Endothelial cell of umbilical vein (primary cell): ENCODE data around the gene SLC6A7. TPM values are rescaled to one million over a fixed set of nuclear protein-coding genes. Genes with fewer than 3 reads are reported as not detected.

ENCODE experiments used
- BruUV-seq: library from RNA; stranded (reverse); fragments of 400-500 nt; replicated peaks from 2 replicates; lab custom pipeline; 2021; lab: Mats Ljungman, UMichigan
- CTCF ChIA-PET: fragments of 300-600, 350-600 bp; sonication (Branson Sonifier 250); formaldehyde crosslinking; loops from one replicate; lab custom pipeline; 2021; ENCODE audit warnings: antibody characterized with exemption, inconsistent platforms; lab: Charles Lee
- POLR2A ChIA-PET: fragments of 300-600, 350-600 bp; sonication (Branson Sonifier 250); formaldehyde crosslinking; loops from one replicate; lab custom pipeline; 2021; ENCODE audit warnings: antibody characterized with exemption, inconsistent platforms; lab: Charles Lee
- DNase-seq: peaks from one replicate; pipeline ENCODE4 v3.0.0-alpha.2; 2011; ENCODE audit warnings: low read depth, low spot score
- FAIRE-seq: peaks from 2 replicates; lab custom pipeline; 2011; peaks lifted over from hg19 to GRCh38; lab: Jason Lieb, UNC
- H2AFZ ChIP-seq: 2 replicates; pipeline ENCODE4 v1.6.0; 2012; ENCODE audit warnings: low read depth, low read length, control low read depth, inconsistent platforms
- H3K27ac ChIP-seq: 2 replicates; pipeline ENCODE4 v1.5.1; 2011; ENCODE audit warnings: low read depth, mild to moderate bottlenecking, control low read depth, low read length, moderate library complexity; ENCODE audit not compliant: insufficient read depth
- H3K27me3 ChIP-seq, 2 experiments: 2 replicates each; pipeline versions ENCODE4 v1.6.0 to v1.6.1; 2011; ENCODE audit warnings: low read length in 2 of 2, mixed read lengths in 1 of 2; ENCODE audit not compliant: control insufficient read depth in 2 of 2, insufficient read depth in 2 of 2
- H3K36me3 ChIP-seq, 2 experiments: 2 replicates in 1 of 2; 3 replicates in 1 of 2; pipeline ENCODE4 v1.5.1; 2011; ENCODE audit warnings: low read length in 2 of 2, mild to moderate bottlenecking in 1 of 2, moderate library complexity in 1 of 2; ENCODE audit not compliant: control insufficient read depth in 2 of 2, insufficient read depth in 2 of 2; ENCODE audit errors: extremely low read depth in 1 of 2
- H3K4me1 ChIP-seq: 3 replicates; pipeline ENCODE4 v1.5.1; 2011; ENCODE audit warnings: mild to moderate bottlenecking, low read length; ENCODE audit not compliant: control insufficient read depth, insufficient read depth; ENCODE audit errors: extremely low read depth
- H3K4me2 ChIP-seq: 2 replicates; pipeline ENCODE4 v1.6.1; 2011; ENCODE audit warnings: low read length, control low read depth, mixed read lengths; ENCODE audit not compliant: insufficient read depth
- H3K4me3 ChIP-seq, 3 experiments: fragments of 200-600 bp in 1 of 3; sonication (generic), shearing (Covaris generic) in 1 of 3; replicated peaks in 1 of 3; 2 replicates each; pipeline ENCODE4 v1.5.1; 2011 to 2016; ENCODE audit warnings: control low read depth in 3 of 3, low read length in 3 of 3, mild to moderate bottlenecking in 2 of 3, inconsistent platforms in 1 of 3, low read depth in 1 of 3, moderate library complexity in 1 of 3; ENCODE audit not compliant: insufficient read depth in 1 of 3
- H3K79me2 ChIP-seq: 2 replicates; pipeline ENCODE4 v1.6.0; 2012; ENCODE audit warnings: low read length, inconsistent platforms; ENCODE audit not compliant: control insufficient read depth, insufficient read depth
- H3K9ac ChIP-seq: replicated peaks from 2 replicates; pipeline ENCODE3; 2011; ENCODE audit warnings: low read length, control low read depth; ENCODE audit not compliant: insufficient read depth; ENCODE audit errors: extremely low read depth
- H3K9me1 ChIP-seq: replicated peaks from 3 replicates; pipeline ENCODE4 v1.6.0; 2011; ENCODE audit warnings: mild to moderate bottlenecking, low read length; ENCODE audit not compliant: control insufficient read depth, insufficient read depth; ENCODE audit errors: extremely low read depth
- H3K9me3 ChIP-seq: replicated peaks from 2 replicates; pipeline ENCODE4 v1.5.1; 2012; ENCODE audit warnings: low read length, inconsistent platforms; ENCODE audit not compliant: control insufficient read depth, insufficient read depth
- H4K20me1 ChIP-seq: replicated peaks from 2 replicates; pipeline ENCODE3; 2011; ENCODE audit warnings: mild to moderate bottlenecking, low read length; ENCODE audit not compliant: control insufficient read depth, insufficient read depth; ENCODE audit errors: extremely low read depth
- EZH2 ChIP-seq: IDR thresholded peaks from 2 replicates; pipeline ENCODE4 v1.6.1; 2012; ENCODE audit warnings: borderline replicate concordance, low read depth, mild to moderate bottlenecking, moderate library complexity, low read length, inconsistent platforms; ENCODE audit not compliant: severe bottlenecking
- FOS ChIP-seq: IDR thresholded peaks from 2 replicates; pipeline ENCODE4 v1.6.1; 2011; ENCODE audit warnings: mild to moderate bottlenecking, low read length, moderate library complexity, borderline replicate concordance; ENCODE audit not compliant: insufficient read depth
- GATA2 ChIP-seq: IDR thresholded peaks from 2 replicates; pipeline ENCODE4 v1.7.0; 2011; ENCODE audit warnings: low read depth, mild to moderate bottlenecking, moderate library complexity, mixed read lengths, low read length; ENCODE audit not compliant: insufficient read length, insufficient read depth
- JUN ChIP-seq: IDR thresholded peaks from 2 replicates; pipeline ENCODE4 v1.6.1; 2011; ENCODE audit warnings: borderline replicate concordance, low read depth; ENCODE audit not compliant: insufficient read length, insufficient read depth
- MYC ChIP-seq: IDR thresholded peaks from one replicate; pipeline ENCODE4 v1.6.1; 2011; ENCODE audit warnings: mild to moderate bottlenecking, low read depth, low read length
- POLR2A ChIP-seq: IDR thresholded peaks from 2 replicates; pipeline ENCODE4 v1.6.1; 2012; ENCODE audit warnings: low read depth, mild to moderate bottlenecking, control low read depth, low read length
- POLR2AphosphoS5 ChIP-seq: IDR thresholded peaks from 2 replicates; pipeline ENCODE4 v1.6.1; 2012; ENCODE audit warnings: low read depth, mild to moderate bottlenecking, control low read depth, low read length, moderate library complexity; ENCODE audit not compliant: insufficient read depth
- dilution Hi-C: fragments of 300-500 bp; cut with MboI; formaldehyde crosslinking; loops from one replicate; pipeline ENCODE4 v1.15.0; 2019; ENCODE audit warnings: low sequenced_read_pairs; ENCODE audit not compliant: extremely low pct_ligation_motif_present
- intact Hi-C: fragments of 100-400 bp; cut with micrococcal nuclease; formaldehyde crosslinking; loops from one replicate; pipeline ENCODE4 v1.10.0; 2022
- polyA plus RNA-seq, 4 experiments: library from polyadenylated mRNA; depleted of rRNA in 3 of 4; stranded (reverse) in 3 of 4; unstranded in 1 of 4; fragments of >200 nt; gene quantifications; 2 replicates each; pipeline versions ENCODE4 v1.2.1 to v1.2.3, GENCODE V29; 2011 to 2012; ENCODE audit warnings: missing spikeins in 1 of 4
- total RNA-seq: library from RNA; stranded (reverse); gene quantifications from 2 replicates; pipeline ENCODE4 v1.2.3, GENCODE V29; 2021
- TF ChIP-seq, protein P1 (sequence below), 2 donors: IDR thresholded peaks; 1 replicate in 1 of 2; 2 replicates in 1 of 2; pipeline ENCODE4 v1.5.1; 2011; ENCODE audit warnings: low read length in 2 of 2, mild to moderate bottlenecking in 2 of 2, moderate library complexity in 2 of 2, control low read depth in 1 of 2, inconsistent platforms in 1 of 2, low read depth in 1 of 2; ENCODE audit not compliant: insufficient read depth in 1 of 2; ENCODE audit errors: extremely low read depth in 1 of 2
- TF ChIP-seq, protein P2 (sequence below): IDR thresholded peaks from 2 replicates; pipeline ENCODE4 v1.6.1; 2011; ENCODE audit not compliant: insufficient read depth, insufficient read length

Gene SLC6A7
- total and polyA plus RNA-seq, 2 donors (not counting 3 experiments of a cell fraction or from before 2014, with no cell fraction given) = not detected

DNA sequence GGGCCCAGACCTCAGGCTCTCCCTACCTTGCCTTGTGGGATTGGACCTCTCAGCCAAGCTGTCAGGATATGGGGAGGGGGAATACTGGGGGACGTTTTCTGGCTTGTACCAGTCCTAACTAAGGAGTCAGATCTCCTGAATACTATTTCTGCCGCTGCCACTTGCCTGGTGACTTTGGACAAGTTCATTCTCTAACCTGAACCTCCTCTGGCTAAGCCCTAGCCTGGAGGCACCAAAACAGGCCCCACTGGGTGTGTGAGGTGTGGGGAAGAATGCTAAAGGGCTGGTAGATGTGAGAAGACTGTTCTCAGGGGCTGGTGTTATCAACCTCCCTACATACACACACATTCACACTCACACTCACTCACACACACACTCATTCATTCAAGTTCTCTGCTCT, 1.1 kb downstream of the SLC6A7 start:
- POLR2A ChIA-PET = no interaction called here
- no peak for DNase-seq
- Histone ChIP-seq H3K27me3 (peaks cover 55 to 58% of the 10 kb centered on the region in 2 experiments), H3K79me2 (no peaks in the 10 kb centered on the region), H3K9me1 (no peaks in the 10 kb centered on the region), H3K4me1 (no peaks in the 10 kb centered on the region), H3K4me2 (no peak overlapping the region), H3K36me3 (no peaks in the 10 kb centered on the region), H3K4me3 (no peak overlapping the region), H3K9me3 (no peaks in the 10 kb centered on the region), H3K27ac (no peak overlapping the region), H4K20me1 (no peaks in the 10 kb centered on the region), H2AFZ (no peak overlapping the region), H3K9ac (no peak overlapping the region)
- no TSS peak for BruUV-seq
- CTCF ChIA-PET = interaction anchor here (2.6 kb wide), 1 partner anchor 15 kb away, joined by 10 read pairs; no protein-coding TSS in a partner anchor
- no peak for TF ChIP-seq MYC
- TF ChIP-seq, protein P1, sequence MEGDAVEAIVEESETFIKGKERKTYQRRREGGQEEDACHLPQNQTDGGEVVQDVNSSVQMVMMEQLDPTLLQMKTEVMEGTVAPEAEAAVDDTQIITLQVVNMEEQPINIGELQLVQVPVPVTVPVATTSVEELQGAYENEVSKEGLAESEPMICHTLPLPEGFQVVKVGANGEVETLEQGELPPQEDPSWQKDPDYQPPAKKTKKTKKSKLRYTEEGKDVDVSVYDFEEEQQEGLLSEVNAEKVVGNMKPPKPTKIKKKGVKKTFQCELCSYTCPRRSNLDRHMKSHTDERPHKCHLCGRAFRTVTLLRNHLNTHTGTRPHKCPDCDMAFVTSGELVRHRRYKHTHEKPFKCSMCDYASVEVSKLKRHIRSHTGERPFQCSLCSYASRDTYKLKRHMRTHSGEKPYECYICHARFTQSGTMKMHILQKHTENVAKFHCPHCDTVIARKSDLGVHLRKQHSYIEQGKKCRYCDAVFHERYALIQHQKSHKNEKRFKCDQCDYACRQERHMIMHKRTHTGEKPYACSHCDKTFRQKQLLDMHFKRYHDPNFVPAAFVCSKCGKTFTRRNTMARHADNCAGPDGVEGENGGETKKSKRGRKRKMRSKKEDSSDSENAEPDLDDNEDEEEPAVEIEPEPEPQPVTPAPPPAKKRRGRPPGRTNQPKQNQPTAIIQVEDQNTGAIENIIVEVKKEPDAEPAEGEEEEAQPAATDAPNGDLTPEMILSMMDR (IDR thresholded peaks at IDR 0.05; ENCODE audit: extremely low read depth in 1 of 2, insufficient read depth in 1 of 2, low read depth in 1 of 2, low read length in 2 of 2) = no peak
- no peak for TF ChIP-seq GATA2
- TF ChIP-seq, protein P2, sequence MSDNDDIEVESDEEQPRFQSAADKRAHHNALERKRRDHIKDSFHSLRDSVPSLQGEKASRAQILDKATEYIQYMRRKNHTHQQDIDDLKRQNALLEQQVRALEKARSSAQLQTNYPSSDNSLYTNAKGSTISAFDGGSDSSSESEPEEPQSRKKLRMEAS = no peak
- TF ChIP-seq POLR2A = no peak
- TF ChIP-seq EZH2 = no peak
- TF ChIP-seq JUN = no peak
- TF ChIP-seq POLR2AphosphoS5 = no peak
- no peak for TF ChIP-seq FOS
- dilution Hi-C loops = no loop called here
- FAIRE-seq = no peak
- intact Hi-C loops = no loop called here
